ENCODE measurements around the gene MAN1C1. TPM values are rescaled to one million over a fixed set of nuclear protein-coding genes. Genes with fewer than 3 reads are reported as not detected.

Gene MAN1C1
- total and polyA plus RNA-seq, 2 donors (not counting 3 experiments of a cell fraction or from before 2014, with no cell fraction given) = 1.5 to 4.0 TPM

- no peak for FAIRE-seq
- intact Hi-C loops (cut with micrococcal nuclease) = no loop called here
Measured at GRCh38 chr1:25832336-25833037, 215.9 kb downstream of the MAN1C1 start.

More at GRCh38 chr1:25832336-25833037, 215.9 kb downstream of the MAN1C1 start:
- POLR2A ChIA-PET = interaction anchor here (0.6 kb wide), 1 partner anchor 11 kb away, joined by 3 read pairs; no protein-coding TSS in a partner anchor
- dilution Hi-C loops (cut with MboI; ENCODE audit: extremely low pct_ligation_motif_present, low sequenced_read_pairs) = no loop called here
- Histone ChIP-seq H3K27me3 (ENCODE audit: control insufficient read depth in 2 of 2, insufficient read depth in 2 of 2, low read length in 2 of 2) (no peaks in the 10 kb centered on the region), H4K20me1 (replicated peaks; ENCODE audit: control insufficient read depth, extremely low read depth, insufficient read depth, low read length) (no peaks in the 10 kb centered on the region), H2AFZ (ENCODE audit: low read depth, low read length) (no peak overlapping the region), H3K4me3 (replicated peaks in 1 of 3; ENCODE audit: insufficient read depth in 1 of 3, low read depth in 1 of 3, low read length in 3 of 3) (no peak overlapping the region), H3K9me3 (replicated peaks; ENCODE audit: control insufficient read depth, insufficient read depth, low read length) (no peaks in the 10 kb centered on the region), H3K79me2 (ENCODE audit: control insufficient read depth, insufficient read depth, low read length) (no peaks in the 10 kb centered on the region), H3K9ac (replicated peaks; ENCODE audit: extremely low read depth, insufficient read depth, low read length) (no peak overlapping the region), H3K4me1 (ENCODE audit: control insufficient read depth, extremely low read depth, insufficient read depth, low read length) (peaks cover 5% of the 10 kb centered on the region), H3K36me3 (ENCODE audit: control insufficient read depth in 2 of 2, extremely low read depth in 1 of 2, insufficient read depth in 2 of 2, low read length in 2 of 2) (peaks cover 15 to 23% of the 10 kb centered on the region in 2 experiments), H3K4me2 (ENCODE audit: insufficient read depth, low read length) (no peak overlapping the region), H3K9me1 (replicated peaks; ENCODE audit: control insufficient read depth, extremely low read depth, insufficient read depth, low read length) (no peaks in the 10 kb centered on the region), H3K27ac (ENCODE audit: insufficient read depth, low read depth, low read length) (no peak overlapping the region)
- no peak for DNase-seq (ENCODE audit: low read depth, low spot score)
- no TSS peak for BruUV-seq (replicated peaks)
- no peak for TF ChIP-seq EZH2 (IDR thresholded peaks at IDR 0.05; ENCODE audit: borderline replicate concordance, low read depth, low read length, severe bottlenecking)
- TF ChIP-seq GATA2 (IDR thresholded peaks at IDR 0.05; ENCODE audit: insufficient read depth, insufficient read length, low read depth, low read length) = no peak
- no peak for TF ChIP-seq FOS (IDR thresholded peaks at IDR 0.05; ENCODE audit: borderline replicate concordance, insufficient read depth, low read length)
- TF ChIP-seq POLR2A (IDR thresholded peaks at IDR 0.05; ENCODE audit: low read depth, low read length) = no peak
- no peak for TF ChIP-seq JUN (IDR thresholded peaks at IDR 0.05; ENCODE audit: borderline replicate concordance, insufficient read depth, insufficient read length, low read depth)
- no peak for TF ChIP-seq MAX (IDR thresholded peaks at IDR 0.05; ENCODE audit: insufficient read depth, insufficient read length)
- TF ChIP-seq POLR2AphosphoS5 (IDR thresholded peaks at IDR 0.05; ENCODE audit: insufficient read depth, low read depth, low read length) = no peak
- no peak for TF ChIP-seq MYC (IDR thresholded peaks at IDR 0.05; ENCODE audit: low read depth, low read length)
- no peak for TF ChIP-seq CTCF (IDR thresholded peaks at IDR 0.05; ENCODE audit: extremely low read depth in 1 of 2, insufficient read depth in 1 of 2, low read depth in 1 of 2, low read length in 2 of 2)
- CTCF ChIA-PET = interaction anchor here (1.5 to 1.6 kb wide), 2 partner anchors 14 to 63 kb away, joined by 3 read pairs; no protein-coding TSS in a partner anchor

Measured in endothelial cell of umbilical vein (primary cell).